GM19397 (cell line): Measurements from ENCODE around the gene SEMA6C.

Experiments
- ATAC-seq: cut with Tn5 transposase; IDR thresholded peaks from one replicate; pipeline ENCODE4 v1.9.1; 2021; ENCODE audit warnings: mild to moderate bottlenecking, moderate library complexity; ENCODE audit not compliant: unreplicated experiment

SEMA6C gene

DNA sequence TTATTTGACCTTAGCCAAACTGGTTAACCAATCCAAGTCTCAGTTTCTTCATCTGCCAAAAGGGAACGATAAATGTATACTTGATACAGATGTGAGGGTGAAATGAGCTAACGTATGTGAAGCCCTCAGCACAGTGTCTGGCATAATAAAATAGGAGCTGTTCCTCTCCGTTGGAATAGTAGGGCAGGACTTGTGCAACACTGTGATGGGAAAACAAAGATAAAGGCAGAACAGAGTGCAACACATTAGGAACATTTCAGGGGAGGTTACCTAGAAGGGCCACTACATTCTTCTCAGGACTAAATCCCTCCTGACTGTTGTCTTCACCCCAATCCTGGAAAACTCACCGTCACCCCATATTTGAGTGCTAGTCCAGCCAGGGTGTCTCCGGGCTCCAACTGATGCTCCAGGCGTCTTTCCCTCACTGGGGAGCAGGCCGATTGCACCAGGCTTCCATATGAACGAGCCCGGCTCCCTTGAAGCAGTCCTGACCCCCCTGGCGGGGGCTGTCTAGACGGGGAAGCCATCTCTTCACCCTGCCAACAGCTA, 18.4 kb upstream of the SEMA6C start:
- ATAC-seq, result no peak

DNA sequence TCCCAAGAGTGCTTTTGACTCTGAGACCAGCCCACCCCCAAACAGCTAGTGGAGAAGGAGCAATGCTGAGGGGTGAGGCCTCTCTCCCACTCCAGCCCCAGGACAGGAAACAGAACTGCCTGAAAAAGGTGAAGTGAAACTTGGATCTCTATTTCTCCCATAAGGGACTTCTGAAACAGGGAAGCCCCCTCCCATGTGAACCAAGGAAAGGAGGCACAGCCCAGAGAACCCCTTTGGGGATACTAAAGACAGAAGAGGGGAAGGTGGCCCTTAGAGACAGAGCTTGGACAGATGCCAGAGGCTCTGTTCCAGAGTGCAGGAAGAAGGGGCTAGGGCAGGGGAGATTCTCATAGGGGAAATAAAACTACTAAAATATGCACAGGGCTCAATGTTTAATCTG, 12.9 kb upstream of the SEMA6C start:
- ATAC-seq, result no peak

DNA sequence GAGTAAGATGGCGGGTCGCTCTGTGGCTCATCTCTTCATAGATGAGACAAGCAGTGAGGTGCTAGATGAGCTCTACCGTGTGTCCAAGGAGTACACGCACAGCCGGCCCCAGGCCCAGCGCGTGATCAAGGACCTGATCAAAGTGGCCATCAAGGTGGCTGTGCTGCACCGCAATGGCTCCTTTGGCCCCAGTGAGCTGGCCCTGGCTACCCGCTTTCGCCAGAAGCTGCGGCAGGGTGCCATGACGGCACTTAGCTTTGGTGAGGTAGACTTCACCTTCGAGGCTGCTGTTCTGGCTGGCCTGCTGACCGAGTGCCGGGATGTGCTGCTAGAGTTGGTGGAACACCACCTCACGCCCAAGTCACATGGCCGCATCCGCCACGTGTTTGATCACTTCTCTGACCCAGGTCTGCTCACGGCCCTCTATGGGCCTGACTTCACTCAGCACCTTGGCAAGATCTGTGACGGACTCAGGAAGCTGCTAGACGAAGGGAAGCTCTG, 12.4 kb upstream of the SEMA6C start:
- no peak for ATAC-seq

DNA sequence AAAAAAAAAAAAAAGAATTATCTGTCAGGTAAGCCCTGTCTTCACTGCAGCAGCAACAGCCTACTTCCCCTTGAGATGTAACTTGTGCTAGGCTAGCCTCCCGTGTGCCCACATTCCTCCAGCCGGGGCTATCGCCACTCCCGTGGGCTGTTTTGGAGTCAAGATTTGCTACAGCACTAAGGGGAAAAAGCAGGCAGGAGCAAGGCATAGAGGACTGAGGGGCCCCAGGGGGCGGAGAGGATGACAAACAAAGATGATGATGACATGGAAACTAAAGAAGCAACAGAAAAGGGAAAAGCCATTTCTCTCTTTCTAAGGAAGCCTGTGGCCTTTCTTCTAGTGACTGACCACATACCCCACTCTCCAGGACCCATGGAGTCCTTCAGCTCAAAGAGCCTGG, 11.9 kb upstream of the SEMA6C start:
- no peak for ATAC-seq

DNA sequence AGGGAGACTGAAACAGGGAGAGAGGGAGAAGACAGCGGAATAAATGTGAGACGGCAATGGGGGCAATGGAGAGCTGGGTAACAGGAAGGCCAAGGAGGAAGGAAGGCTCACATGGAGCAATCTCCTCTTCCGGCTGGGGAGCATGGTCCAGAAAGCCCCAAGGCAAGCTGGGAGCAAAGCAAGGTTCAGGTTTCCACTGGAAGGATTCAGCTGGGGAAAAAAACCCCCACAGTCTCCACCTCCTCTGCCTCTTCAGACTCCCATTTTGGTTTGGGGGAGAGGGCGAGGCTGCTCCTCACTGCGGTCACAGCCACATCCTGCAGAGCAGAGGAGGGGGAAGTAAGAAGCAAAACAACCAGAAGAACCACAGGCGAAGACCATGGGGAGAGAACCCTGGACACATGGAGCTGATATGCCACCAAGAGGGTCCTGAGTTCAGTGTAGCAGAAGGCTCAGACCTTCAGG, 10.7 kb upstream of the SEMA6C start:
- no peak for ATAC-seq

DNA sequence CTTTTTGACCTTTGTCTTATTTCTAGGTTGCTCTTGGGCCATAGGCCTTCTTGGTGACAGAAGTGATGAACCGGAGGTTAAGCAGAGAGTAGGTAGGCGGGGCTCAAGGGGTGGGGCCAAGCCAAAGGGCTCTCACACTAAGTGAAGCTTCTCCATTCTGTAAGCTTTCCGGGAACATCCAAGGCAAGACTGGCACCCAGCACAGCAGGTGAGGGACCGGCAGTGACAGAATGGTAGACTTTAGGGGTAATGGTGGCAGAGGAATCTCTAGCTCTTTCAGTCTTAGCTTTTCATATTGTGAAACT, 10.0 kb upstream of the SEMA6C start, which contains the start of gene TNFAIP8L2:
Gene TNFAIP8L2, plus strand, starts transcription at position 135 of the 305 bp plus-strand sequence. CDS start 2,049 bp downstream, outside the sequence.
- peak; percentile 58 for ATAC-seq

DNA sequence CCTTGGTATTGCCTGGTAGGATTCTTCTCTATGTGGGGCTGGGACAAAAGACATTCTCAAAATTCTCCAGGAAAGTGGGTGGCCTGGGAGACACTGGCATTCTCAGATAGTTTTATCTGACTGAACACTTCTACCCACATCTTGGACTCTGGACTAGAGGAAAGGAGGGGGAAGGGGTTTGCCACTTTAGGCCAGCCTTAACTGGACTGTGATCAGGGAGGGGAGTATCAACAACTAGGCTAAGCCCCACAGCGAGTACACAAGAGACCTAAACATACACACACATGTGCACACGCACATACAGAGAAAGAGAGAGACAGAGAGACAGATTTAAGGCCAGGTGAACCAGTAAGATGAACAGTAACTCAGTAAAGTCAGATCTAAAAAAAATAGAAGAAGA, 1.2 kb upstream of the SEMA6C start:
- ATAC-seq, result no peak

DNA sequence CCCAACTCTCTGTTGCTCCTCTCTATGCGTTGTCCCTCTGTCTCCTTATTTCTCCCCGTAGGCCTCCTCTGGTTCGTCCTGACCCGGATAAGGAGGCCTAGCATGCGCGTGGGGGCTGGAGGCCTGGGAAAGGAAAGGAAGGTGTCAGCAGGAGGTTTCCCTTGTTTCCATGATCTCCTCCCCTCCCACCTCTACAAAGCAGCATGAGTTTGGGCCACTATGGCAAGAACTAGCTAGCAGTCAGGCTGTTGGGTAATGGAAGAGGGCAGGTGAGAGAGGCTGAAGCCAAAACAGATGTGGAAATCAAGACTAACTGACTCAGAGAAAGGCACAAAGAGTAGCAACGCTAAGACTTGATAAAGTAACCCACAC, 687 bp upstream of the SEMA6C start:
- ATAC-seq, result no peak

DNA sequence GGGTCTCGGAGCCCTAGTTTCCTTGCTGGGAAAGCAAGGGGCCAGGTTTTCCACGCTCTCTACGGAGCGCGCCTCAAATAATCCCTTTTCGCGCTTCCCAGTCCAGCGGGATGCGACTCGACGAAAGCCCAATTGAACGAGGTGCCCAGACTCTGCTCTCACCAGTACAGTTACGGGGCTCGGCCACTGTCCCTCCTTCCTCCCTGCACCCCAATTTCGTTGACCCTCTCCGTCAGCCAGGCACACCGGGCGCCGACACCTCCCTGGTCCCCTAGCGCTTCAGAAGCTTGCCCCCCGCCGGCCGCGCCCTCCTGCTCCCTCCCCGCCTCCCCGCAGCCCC, 389 bp downstream of the SEMA6C start:
- peak; percentile 8 for ATAC-seq

DNA sequence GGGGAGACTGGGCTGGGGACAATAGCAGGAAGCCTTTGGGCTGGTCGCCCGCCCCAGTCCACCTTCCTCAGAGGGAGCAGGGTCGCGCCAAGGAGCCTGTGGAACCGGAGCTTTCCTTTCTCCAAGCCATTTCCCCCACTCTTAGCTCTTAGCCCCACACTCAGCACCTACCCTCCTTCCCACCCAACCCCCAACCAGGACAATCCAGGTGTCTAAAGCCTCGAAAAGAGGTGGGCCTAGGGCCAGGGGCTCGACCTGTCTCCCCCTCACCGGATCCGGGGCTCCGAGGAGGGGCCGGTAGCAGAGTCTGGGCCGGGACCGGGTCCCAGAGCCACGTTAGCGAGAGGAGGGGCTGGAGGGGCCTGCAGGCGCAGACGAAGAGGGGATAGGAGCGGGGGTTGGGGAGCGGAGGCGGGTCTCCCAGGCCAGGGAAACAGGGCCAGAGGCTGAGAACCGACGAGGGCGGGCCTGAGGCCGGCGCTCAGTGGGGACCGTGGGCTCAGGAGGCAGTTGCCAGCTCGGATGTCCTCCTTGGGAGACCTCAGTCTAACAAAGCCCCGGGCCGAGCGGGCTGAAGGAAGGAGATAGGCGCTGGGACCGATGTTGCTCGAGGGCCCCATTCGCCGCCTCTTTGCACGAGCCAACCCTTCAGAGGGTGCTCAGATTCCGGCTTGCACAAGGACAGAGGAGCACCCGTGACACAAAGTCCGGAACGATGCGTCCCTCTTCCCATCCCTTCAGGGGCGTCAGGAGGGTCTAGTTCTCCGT, 943 bp downstream of the SEMA6C start:
- ATAC-seq, result no peak

DNA sequence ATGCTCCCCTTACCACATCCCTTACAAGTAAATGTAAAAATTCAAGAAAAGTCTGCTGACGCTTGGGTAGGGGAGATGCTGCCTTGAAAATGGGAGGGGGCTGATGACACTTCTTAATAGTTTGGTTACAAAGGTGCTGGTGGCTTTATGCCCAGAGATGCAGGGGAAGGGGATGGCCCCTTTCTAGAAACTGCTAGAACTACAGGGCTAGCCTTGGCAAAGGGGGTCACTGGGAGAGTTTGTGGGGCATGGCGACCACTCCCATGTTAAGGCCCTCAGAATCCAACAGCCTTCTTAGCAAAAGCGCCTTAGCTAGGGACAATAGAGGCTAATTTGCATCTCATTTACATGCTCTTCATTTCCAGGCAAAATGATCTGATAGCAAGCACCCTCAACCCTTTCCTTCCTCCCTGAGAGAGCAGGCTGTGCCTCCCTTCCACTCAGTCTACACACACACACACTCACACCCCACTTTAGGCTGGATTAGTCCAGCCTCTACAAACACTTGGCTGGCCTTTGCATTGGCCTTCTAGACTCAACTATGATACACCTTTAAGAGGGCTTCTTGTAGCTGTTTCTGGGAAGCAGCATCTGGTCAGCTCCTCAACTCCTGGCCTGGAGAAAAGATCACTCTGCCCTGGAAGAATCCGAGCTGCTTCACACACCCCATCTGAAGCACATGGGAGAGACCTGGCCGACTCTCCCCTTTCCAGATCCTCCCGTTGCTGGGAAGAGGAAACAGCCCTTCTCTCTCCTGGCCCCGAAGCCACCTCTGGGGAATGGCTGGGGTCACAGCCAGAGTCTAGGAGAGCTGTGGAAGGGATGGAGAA, 1.7 kb downstream of the SEMA6C start:
- ATAC-seq, result no peak

DNA sequence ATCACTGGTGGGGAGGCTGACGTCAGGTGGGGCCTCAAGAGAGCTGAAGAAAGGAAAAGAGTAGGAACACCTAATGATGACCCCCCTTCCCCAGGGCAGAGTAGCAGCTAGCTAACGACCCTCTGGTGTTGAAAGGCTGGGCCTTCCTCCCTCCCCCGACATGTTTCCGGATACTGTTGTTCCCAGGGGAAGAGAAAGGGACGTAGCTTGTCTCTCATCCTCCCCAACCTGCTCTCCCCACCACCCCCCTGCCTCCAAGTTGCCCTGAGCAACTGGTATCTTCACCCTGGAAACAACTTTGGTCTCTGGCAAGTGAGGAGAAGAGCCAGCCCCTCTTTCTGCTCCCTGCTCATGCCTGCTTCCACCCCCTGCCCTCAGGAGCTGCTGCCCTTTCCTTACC, 2.4 kb downstream of the SEMA6C start:
- ATAC-seq, result no peak

DNA sequence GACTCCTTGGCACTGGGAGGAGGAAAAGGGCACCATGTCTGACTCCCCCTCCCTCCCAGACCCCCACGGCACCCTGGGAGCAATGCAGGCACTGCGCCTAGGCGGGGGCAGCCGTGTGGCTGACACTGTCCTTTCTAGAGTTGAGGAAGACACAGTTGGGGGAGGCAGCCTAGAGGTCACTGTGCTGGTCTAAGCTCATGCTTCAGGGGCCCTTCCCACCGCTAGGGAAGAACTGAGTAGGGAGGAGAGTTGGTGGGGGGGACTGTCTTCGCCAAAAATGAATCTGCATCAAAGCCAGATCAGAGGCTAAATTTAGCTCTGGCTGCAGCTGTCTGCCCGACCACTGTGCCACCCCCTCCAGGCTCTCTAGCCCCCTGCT, 3.4 kb downstream of the SEMA6C start:
- ATAC-seq, result no peak

DNA sequence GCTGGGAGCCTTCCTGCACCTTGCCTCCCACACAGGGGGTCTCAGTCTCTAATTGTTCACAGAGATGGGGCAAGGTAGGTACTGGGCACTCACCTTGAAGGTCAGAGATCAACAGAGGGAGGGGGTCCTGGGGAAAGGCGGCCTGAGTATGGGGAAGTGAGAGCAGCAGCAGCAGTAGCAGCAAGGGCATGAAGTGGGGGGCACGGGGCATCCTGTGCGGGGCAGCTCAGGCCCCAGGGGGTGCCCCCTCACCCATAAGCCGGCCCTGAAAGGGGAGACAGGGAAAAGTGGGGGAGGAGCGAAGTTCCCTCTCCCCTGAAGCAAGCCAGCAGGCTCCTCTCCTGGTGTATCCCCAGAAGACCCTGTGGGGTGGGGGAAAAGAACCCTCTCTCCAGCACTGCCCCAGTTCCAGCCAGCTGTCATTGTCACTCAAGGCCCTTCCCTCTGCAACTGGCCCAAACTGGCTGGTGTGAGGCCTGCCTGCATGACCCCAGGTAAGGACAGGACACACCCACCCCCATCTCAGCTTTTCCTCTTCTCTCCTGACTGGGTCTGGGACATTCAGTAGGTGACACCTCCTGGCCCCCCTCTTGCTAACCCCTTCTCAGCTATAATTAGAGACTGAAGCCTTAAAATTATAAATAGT, 3.9 kb downstream of the SEMA6C start:
- ATAC-seq, result no peak

DNA sequence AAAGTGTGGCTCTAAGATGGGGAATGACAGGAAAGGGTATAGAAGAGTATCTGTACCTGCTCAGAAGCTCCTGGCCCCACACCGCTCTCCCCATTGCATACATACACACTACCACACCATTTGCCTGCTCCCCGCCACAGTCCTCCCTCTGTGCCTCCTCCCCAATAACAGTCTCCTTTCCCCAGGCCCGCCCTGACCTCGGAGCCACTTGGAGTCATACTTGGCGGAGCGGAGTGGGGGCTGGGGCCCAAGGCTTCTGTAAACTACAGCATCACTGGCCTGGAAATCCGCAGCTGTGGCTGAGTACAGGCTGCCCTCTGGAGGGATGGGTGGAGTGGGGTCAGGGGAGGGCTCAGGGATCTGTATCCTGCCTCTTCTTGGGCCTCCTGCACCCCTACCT, 8.6 kb downstream of the SEMA6C start:
- no peak for ATAC-seq

DNA sequence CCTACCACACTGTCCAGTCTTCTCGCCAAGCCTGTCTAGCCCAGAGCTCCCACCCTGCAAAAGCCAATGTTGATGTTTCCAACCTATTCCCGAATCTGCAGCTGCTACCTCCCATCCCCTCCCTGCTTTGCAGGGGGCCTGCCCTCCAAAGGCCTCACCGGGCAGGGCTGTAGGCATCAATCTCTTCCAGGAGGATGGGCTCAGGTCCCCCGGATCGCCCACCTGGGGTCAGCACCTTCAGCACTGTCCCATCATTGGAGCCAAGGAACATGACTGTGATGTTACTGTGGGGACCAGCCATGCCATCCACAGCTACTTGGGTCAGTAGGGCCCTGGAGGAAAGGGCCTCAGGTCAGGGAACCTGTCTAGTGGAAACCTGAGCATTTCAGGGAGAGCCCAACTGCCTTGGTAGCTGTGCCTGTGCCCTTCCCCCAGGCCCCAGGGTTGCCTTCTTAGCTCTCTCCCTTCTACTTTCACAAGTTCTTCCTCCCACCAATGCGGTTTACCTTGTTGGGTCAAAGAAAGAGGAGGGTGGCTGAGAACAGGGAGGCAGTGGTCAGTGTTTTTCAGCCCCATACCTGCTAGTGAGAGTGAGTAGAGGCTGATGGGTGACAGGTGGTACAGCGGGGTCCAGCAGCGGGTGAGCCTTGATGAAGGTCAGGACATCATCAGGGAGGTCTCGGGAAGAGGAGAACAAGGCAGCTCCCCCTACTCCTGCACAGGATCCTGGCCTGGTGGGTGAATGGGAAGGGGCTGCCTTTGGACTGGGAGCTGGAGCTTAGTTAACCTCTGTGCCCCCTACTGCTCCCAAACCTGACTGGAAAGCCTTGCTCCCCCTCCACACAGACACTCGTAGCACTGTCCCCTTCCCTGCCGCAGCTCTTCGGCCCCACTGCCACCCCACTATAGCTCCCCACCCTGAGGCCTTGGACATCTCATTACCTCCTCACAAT, 10.7 kb downstream of the SEMA6C start:
- ATAC-seq, result no peak

DNA sequence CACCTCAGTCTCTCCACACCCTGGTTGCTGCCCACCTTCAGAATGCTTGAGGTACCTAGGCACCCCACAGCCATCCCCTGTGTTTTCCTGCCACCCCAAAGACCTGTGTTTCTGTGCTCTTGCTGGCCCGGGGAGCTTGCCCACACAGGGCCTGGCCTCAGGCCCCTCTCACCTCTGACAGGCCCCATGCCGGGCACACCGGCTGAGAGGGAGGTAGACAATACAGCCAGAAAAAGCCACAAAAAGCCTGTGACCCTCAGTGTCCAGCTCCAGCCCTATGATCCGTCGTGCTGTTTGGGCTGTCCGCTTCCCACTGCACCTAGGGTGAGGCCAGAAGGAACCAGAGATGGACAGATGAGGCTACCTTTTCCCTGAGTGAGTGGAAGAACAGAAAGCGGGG, 11.4 kb downstream of the SEMA6C start:
- ATAC-seq, result no peak

DNA sequence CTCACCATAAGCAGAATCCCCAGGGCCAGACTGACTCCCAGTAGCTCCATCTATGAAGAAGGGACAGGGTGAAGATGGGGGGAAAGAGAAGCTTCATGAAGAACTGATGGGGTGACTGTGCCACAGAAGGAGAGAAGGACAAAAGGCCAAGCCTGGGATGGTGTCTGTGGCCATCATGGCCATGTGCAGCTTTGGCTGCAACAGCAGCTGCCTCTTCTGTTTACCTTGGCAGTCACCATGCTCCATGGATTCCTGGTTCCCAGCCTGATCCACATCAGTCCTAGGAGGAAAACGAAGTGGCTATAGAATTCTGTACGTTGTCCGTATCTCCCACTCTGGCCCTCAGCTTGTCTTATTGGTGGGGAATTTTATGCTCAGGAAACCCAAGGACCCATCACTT, 12.0 kb downstream of the SEMA6C start:
- no peak for ATAC-seq

DNA sequence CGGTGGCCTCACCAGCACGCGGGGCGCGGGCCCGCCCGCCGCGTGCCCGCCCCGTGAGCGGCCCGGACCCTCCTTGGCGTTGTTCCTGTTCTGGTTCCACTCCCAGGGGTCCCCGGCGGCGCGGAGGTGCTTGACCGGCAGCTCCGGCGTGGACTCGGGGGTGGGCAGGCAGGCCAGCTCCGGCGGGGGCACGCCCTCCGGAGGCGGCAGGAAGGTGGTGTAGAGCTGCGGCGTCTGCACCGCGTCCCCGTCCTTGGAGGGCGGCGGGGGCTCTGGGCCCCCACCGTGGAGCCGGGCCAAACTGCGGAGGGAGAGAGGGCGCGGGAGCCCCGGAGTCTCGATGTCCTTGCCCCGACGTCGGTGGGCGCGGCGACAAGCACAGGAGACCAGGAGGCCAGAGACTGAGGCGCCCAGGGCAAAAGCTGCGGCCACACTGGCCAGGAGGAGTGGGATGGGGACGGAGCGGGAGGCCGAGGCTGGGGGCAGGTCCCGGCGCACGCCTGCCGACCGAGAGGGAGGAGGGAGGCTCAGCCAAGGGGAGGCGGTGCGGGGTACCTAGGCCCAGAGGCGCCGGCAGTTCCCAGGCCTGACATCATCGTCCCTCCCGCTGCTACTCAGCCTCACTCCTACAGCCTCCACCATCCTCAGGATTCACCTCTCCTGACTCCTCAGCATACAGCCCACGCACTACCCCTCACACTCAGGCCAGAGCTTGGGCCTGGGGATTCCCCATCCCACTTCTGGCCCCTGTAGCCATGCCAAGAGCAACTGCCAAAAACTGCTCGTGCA, 13.2 kb downstream of the SEMA6C start:
- ATAC-seq, result no peak
